HFFc6 (cell line): ENCODE measurements around the gene XRCC2. TPM values are rescaled to one million over a fixed set of nuclear protein-coding genes. Genes with fewer than 3 reads are reported as not detected.

Experiments used
- DNase-seq: peaks from one replicate; pipeline ENCODE4 v3.0.0-alpha.2; 2018
- H3K27ac Mint-ChIP-seq: 2 replicates; pipeline ENCODE4 v1.8.0; 2020; ENCODE audit warnings: mild to moderate bottlenecking, mixed read lengths
- H3K27me3 Mint-ChIP-seq: 2 replicates; pipeline ENCODE4 v1.8.0; 2021; ENCODE audit warnings: mild to moderate bottlenecking, moderate library complexity, mixed read lengths; ENCODE audit not compliant: insufficient read depth
- H3K36me3 Mint-ChIP-seq: 2 replicates; pipeline ENCODE4 v1.8.0; 2021; ENCODE audit warnings: low read depth, mixed read lengths
- H3K4me1 Mint-ChIP-seq: 2 replicates; pipeline ENCODE4 v1.8.0; 2020; ENCODE audit warnings: low read depth, mixed read lengths
- H3K4me3 Mint-ChIP-seq: 2 replicates; pipeline ENCODE4 v1.8.0; 2020; ENCODE audit warnings: mild to moderate bottlenecking, moderate library complexity, mixed read lengths
- H3K9me3 Mint-ChIP-seq: 2 replicates; pipeline ENCODE4 v1.8.0; 2020; ENCODE audit warnings: mild to moderate bottlenecking, mixed read lengths
- total RNA-seq, 6 experiments: library from RNA; stranded (reverse); fragmentation: NEBNext Ultra II Directional; extraction: Animal tissue kit (Norgen Biotek cat#: 25700); gene quantifications; 2 replicates in 1 of 6; 3 replicates in 5 of 6; pipeline ENCODE4 v1.2.3, GENCODE V29; 2021
- TF ChIP-seq, protein P1 (sequence below): fragments of 200-600 bp; sonication (generic); IDR thresholded peaks from 2 replicates; pipeline ENCODE4 v1.5.0; 2021; ENCODE audit warnings: antibody characterized with exemption, mild to moderate bottlenecking

XRCC2 gene
- total RNA-seq, 6 experiments from 2014 or later: 1.8 to 3.8 (median 3.4) TPM

DNA sequence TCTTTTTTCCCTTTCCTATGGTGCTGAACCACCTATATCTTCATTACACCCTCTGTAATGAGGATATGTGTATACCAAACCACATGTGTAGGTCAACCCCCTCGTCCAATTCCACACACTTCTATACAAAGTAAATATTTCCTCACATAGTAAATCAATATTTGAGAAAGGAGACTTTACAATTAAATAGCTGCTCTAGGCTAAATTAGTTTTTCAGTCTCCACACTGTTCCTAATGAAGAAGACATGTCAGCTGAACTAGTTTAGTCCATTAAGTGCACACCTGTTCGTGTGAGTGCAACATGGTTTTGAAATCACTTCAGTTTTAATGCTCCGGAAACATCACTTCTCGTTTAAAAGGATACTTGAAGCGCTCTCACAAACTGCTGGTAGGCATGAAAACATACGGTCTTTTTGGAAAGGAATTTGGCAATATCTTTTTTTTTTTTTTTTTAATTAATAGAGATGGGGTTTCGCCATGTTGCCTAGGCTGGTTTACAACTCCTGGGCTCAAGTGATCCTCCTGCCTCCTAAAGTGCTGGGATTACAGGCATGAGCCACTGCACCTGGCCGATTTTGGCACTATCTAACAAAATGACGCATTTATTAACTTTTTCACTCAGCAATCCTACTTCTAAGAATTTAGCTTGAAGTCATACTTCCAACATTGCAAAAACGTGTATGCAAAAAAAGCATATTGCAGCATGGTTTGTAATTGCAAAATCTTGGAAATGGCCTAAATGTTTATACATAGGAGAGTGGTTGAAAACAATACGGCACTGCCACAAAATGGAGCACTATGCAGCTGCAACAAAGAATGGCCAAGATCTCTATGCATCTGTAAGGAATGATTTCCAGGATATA lies 2.1 kb upstream of the XRCC2 start:
- Mint-ChIP-seq H3K27me3 (no peaks in the 10 kb centered on the region), H3K9me3 (no peaks in the 10 kb centered on the region), H3K27ac (no peak overlapping the region), H3K4me1 (peaks cover 13% of the 10 kb centered on the region), H3K4me3 (0 out of 2 replicates have a peak overlapping the region, but pooled peaks have one; percentile 6), H3K36me3 (no peaks in the 10 kb centered on the region)
- DNase-seq: no peak
- TF ChIP-seq, protein P1, sequence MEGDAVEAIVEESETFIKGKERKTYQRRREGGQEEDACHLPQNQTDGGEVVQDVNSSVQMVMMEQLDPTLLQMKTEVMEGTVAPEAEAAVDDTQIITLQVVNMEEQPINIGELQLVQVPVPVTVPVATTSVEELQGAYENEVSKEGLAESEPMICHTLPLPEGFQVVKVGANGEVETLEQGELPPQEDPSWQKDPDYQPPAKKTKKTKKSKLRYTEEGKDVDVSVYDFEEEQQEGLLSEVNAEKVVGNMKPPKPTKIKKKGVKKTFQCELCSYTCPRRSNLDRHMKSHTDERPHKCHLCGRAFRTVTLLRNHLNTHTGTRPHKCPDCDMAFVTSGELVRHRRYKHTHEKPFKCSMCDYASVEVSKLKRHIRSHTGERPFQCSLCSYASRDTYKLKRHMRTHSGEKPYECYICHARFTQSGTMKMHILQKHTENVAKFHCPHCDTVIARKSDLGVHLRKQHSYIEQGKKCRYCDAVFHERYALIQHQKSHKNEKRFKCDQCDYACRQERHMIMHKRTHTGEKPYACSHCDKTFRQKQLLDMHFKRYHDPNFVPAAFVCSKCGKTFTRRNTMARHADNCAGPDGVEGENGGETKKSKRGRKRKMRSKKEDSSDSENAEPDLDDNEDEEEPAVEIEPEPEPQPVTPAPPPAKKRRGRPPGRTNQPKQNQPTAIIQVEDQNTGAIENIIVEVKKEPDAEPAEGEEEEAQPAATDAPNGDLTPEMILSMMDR: no peak

DNA sequence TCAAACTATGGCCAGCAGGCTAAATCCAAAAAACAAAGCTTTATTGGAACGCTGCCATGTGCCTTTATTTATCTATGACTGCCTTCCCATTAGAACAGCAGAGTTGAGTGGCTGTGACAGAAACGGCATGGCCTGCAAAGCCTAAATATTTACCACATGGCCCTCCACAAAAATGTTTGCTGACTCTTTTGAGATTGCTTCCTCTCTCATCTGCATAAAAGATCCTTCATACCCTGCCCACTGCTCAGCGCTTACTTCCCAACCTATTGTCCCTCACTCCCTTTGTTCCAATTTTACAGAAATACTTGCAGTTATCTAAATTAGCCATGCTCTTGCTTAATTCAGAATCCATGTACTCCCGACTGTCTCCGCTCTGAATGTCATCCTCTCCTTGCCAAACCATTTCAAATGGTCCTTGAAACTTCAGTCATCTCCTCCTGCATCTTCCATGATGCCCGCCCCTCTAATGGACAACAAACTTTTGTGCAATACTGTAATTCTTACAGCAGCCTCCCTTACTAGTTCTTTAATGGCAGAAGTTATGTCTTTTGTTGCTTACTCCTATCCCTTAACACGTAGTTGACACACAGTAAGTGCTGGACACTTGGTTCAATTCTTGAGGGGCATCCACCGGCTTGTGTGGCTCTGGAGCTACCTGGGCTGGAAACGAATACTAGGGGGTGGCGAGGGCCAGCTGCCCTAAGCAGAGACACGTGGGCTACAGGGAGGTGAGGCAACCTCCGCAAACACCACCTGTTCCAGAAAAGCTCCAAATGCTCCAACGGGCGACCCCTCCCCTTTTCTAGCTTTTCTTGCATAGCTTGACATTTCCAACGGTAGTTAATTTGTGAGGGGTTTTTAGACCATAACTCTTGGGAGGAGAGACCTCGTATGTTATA lies 832 bp downstream of the XRCC2 start:
- peak overlapping the region; percentile 30; the same call in 1 of the 2 replicates for H3K27ac Mint-ChIP-seq
- no peak for DNase-seq
- H3K27me3 Mint-ChIP-seq: no peaks in the 10 kb centered on the region
- no peaks in the 10 kb centered on the region; the same call in 1 of the 2 replicates for H3K36me3 Mint-ChIP-seq
- peak overlapping the region; percentile 95 for H3K4me3 Mint-ChIP-seq
- no peaks in the 10 kb centered on the region for H3K9me3 Mint-ChIP-seq
- H3K4me1 Mint-ChIP-seq: peaks cover 13% of the 10 kb centered on the region
- TF ChIP-seq, protein P1: no peak

DNA sequence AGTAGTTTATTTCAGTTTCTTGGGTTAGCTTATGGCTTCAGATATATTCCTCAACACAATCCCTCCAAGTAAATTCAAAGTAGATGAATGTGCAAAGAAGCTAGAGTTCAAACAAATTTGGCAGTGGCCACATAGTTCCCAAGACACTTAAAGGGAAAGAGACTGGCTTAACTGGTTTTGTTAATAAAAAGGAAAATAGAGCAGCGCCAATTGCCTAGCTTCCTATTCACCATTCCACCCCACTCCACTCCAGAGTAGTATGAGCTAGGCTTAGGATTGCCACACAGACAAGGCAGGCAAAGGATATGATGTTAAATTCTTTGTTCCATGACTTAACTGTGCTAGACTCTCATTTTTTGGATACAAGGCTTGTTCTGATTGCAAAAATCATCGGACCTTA lies 2.0 kb downstream of the XRCC2 start:
- no peaks in the 10 kb centered on the region for H3K9me3 Mint-ChIP-seq
- DNase-seq: no peak
- peaks cover 13% of the 10 kb centered on the region for H3K4me1 Mint-ChIP-seq
- H3K27me3 Mint-ChIP-seq: no peaks in the 10 kb centered on the region
- TF ChIP-seq, protein P1: no peak
- H3K4me3 Mint-ChIP-seq: no peak overlapping the region
- no peaks in the 10 kb centered on the region; the same call in 1 of the 2 replicates for H3K36me3 Mint-ChIP-seq
- H3K27ac Mint-ChIP-seq: no peak overlapping the region

DNA sequence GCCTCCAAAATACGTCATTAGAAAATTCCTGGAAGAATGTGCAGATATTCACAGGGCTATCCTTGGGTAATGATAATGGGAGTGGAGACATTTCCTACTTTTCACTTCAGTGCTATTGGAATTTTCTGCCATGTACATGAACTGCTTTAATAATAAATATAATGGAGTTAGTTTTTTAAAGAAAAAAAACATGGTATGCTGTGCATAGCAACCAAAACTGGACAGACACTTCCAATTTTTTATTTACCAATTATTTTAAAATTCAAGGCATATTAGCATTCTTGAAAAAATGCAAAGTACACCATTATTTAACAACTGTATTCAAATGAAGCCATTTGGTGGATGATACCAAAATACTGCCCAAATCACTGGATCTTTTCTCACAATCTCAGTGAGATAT lies 3.3 kb downstream of the XRCC2 start:
- TF ChIP-seq, protein P1: no peak
- H3K27me3 Mint-ChIP-seq: no peaks in the 10 kb centered on the region

DNA sequence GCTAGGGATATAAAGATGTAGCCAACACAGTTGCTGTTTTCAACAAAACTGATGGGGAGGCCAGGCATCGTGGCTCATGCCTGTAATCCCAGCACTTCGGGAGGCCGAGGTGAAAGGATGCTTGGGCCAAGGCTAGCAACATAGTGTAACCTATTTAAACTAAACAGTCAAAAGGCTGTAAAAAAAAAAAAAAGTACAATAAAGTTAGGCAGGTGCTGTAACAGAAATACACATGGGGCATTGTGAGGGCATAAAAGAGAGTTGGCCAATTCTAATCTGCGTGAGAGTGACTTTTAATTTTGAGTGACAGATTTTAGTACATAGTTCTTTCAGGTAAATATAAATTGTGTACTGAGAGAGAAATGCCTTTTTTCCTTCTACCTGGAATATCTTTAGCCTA lies 6.2 kb downstream of the XRCC2 start:
- no peak for DNase-seq
- no peak overlapping the region for H3K4me3 Mint-ChIP-seq
- TF ChIP-seq, protein P1: no peak
- no peaks in the 10 kb centered on the region for H3K27me3 Mint-ChIP-seq
- no peak overlapping the region for H3K27ac Mint-ChIP-seq
- no peaks in the 10 kb centered on the region for H3K9me3 Mint-ChIP-seq
- peaks cover 5% of the 10 kb centered on the region for H3K4me1 Mint-ChIP-seq
- peaks cover 3% of the 10 kb centered on the region; the same call in 1 of the 2 replicates for H3K36me3 Mint-ChIP-seq

More for the DNA sequence above, 3.3 kb downstream of the XRCC2 start:
- peaks cover 13% of the 10 kb centered on the region for H3K4me1 Mint-ChIP-seq
- DNase-seq: no peak
- peaks cover 3% of the 10 kb centered on the region; the same call in 1 of the 2 replicates for H3K36me3 Mint-ChIP-seq
- no peaks in the 10 kb centered on the region for H3K9me3 Mint-ChIP-seq
- H3K4me3 Mint-ChIP-seq: no peak overlapping the region
- no peak overlapping the region for H3K27ac Mint-ChIP-seq
